HepG2 (cell line): ENCODE measurements around the gene FAT1. TPM values are rescaled to one million over a fixed set of nuclear protein-coding genes. Genes with fewer than 3 reads are reported as not detected.

ENCODE experiments used
- DNMT3B ChIP-seq: conservative IDR thresholded peaks from 2 replicates; pipeline ENCODE4 v1.6.1; 2016; ENCODE audit warnings: missing biosample characterization, control low read depth
- GLI4 ChIP-seq: sonication (generic); formaldehyde crosslinking; IDR thresholded peaks from 2 replicates; pipeline ENCODE4 v1.5.1; 2020; ENCODE audit warnings: missing genetic modification reagents, mild to moderate bottlenecking, moderate library complexity, borderline replicate concordance
- KAT2B ChIP-seq: fragments of 150-350 bp; IDR thresholded peaks from 2 replicates; pipeline ENCODE4 v1.6.1; 2014; ENCODE audit warnings: low read depth, low read length, borderline replicate concordance
- KDM5B ChIP-seq: sonication (generic); formaldehyde crosslinking; IDR thresholded peaks from 2 replicates; pipeline ENCODE4 v1.4.0; 2020; ENCODE audit warnings: missing genetic modification reagents, mild to moderate bottlenecking, borderline replicate concordance
- MTA1 ChIP-seq: sonication (generic); formaldehyde crosslinking; IDR thresholded peaks from 2 replicates; pipeline ENCODE4 v1.4.0; 2020; ENCODE audit warnings: missing genetic modification reagents, mild to moderate bottlenecking, borderline replicate concordance
- SIX4 ChIP-seq: sonication (generic); formaldehyde crosslinking; IDR thresholded peaks from 2 replicates; pipeline ENCODE4 v1.4.0; 2020; ENCODE audit warnings: missing genetic modification reagents
- XBP1 ChIP-seq: sonication (generic); formaldehyde crosslinking; IDR thresholded peaks from 2 replicates; pipeline ENCODE4 v1.5.0; 2020; ENCODE audit warnings: missing genetic modification reagents
- ZMYM4 ChIP-seq: sonication (generic); formaldehyde crosslinking; IDR thresholded peaks from 2 replicates; pipeline ENCODE4 v1.8.1; 2023; ENCODE audit warnings: mild to moderate bottlenecking, missing genetic modification reagents
- ZNF329 ChIP-seq: sonication (generic); formaldehyde crosslinking; IDR thresholded peaks from 2 replicates; pipeline ENCODE4 v1.9.0; 2021; ENCODE audit warnings: low read depth, mild to moderate bottlenecking, missing genetic modification reagents
- polyA plus RNA-seq, 8 experiments: library from polyadenylated mRNA; depleted of rRNA in 3 of 8; stranded (reverse) in 7 of 8; unstranded in 1 of 8; fragments of >200 nt; fragmentation: Illumina TruSeq in 4 of 8; extraction: Trizol in 4 of 8; gene quantifications; 2 replicates each; pipeline versions ENCODE4 v1.2.1 to v1.2.3, GENCODE V29; 2011 to 2016; ENCODE audit warnings: low read depth in 4 of 8, missing spikeins in 1 of 8, mixed read lengths in 1 of 8; ENCODE audit not compliant: insufficient read depth in 1 of 8
- total RNA-seq, 5 experiments: library from RNA; depleted of rRNA; stranded (reverse); fragments of >200 nt; fragmentation: Illumina TruSeq; extraction: Trizol; gene quantifications; 2 replicates each; pipeline ENCODE4 v1.2.3, GENCODE V29; 2016; ENCODE audit warnings: low read depth in 1 of 5
- TF ChIP-seq, protein P1 (sequence below): sonication (generic); formaldehyde crosslinking; IDR thresholded peaks from 2 replicates; pipeline ENCODE4 v1.9.0; 2021; ENCODE audit warnings: mild to moderate bottlenecking, missing genetic modification reagents
- TF ChIP-seq, protein P2 (sequence below): sonication (generic); formaldehyde crosslinking; conservative IDR thresholded peaks from 2 replicates; pipeline ENCODE4 v1.4.0; 2020; ENCODE audit warnings: missing genetic modification reagents
- TF ChIP-seq, protein P3 (sequence below): sonication (generic); formaldehyde crosslinking; IDR thresholded peaks from 2 replicates; pipeline ENCODE4 v1.5.0; 2020; ENCODE audit warnings: mild to moderate bottlenecking, missing genetic modification reagents, borderline replicate concordance

The FAT1 gene
- total and polyA plus RNA-seq, 2 of the 13 experiments (the other 11 are each of a cell fraction or from before 2014, with no cell fraction given), result 185 to 216 TPM

DNA sequence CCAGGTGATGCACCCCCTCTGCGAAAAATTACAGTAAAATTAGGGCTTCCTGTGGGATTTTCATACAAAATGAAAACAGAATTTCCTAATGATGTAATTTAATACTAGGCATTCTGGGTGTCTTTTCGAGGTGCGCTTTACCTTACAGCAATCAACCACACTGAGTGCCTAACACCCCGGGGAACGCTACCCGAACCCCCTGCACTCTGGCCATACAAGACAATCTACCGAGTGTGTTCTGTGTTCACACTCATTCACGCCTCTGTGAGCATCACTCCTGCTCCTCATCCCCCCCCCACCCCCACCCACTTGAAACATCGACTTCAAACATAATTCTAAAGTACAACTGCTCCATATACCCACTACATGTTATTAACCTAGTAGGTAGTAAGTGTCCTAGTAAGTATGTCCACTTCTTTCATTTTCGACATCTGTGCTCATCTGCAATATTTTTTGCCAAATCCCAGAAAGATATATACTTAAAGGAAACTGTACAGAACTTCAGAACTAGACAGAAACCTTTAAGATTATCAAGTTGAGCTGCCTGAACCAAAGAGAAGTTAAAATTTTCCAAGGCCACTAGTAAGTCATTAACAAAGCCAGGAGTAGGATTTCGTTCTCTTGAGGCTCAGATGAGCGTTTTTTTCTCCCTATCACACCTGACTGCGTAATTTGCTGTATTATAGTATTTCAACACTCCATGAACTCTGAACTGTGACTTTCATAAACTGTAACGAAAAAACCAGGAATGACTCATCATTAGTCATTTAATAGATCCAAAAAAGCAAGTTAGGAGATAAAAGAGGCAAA is 80.0 kb downstream of the FAT1 start (continued):
- no peak for TF ChIP-seq DNMT3B (CRISPR knock-in tag)
- no peak for TF ChIP-seq KAT2B
- TF ChIP-seq, protein P1, sequence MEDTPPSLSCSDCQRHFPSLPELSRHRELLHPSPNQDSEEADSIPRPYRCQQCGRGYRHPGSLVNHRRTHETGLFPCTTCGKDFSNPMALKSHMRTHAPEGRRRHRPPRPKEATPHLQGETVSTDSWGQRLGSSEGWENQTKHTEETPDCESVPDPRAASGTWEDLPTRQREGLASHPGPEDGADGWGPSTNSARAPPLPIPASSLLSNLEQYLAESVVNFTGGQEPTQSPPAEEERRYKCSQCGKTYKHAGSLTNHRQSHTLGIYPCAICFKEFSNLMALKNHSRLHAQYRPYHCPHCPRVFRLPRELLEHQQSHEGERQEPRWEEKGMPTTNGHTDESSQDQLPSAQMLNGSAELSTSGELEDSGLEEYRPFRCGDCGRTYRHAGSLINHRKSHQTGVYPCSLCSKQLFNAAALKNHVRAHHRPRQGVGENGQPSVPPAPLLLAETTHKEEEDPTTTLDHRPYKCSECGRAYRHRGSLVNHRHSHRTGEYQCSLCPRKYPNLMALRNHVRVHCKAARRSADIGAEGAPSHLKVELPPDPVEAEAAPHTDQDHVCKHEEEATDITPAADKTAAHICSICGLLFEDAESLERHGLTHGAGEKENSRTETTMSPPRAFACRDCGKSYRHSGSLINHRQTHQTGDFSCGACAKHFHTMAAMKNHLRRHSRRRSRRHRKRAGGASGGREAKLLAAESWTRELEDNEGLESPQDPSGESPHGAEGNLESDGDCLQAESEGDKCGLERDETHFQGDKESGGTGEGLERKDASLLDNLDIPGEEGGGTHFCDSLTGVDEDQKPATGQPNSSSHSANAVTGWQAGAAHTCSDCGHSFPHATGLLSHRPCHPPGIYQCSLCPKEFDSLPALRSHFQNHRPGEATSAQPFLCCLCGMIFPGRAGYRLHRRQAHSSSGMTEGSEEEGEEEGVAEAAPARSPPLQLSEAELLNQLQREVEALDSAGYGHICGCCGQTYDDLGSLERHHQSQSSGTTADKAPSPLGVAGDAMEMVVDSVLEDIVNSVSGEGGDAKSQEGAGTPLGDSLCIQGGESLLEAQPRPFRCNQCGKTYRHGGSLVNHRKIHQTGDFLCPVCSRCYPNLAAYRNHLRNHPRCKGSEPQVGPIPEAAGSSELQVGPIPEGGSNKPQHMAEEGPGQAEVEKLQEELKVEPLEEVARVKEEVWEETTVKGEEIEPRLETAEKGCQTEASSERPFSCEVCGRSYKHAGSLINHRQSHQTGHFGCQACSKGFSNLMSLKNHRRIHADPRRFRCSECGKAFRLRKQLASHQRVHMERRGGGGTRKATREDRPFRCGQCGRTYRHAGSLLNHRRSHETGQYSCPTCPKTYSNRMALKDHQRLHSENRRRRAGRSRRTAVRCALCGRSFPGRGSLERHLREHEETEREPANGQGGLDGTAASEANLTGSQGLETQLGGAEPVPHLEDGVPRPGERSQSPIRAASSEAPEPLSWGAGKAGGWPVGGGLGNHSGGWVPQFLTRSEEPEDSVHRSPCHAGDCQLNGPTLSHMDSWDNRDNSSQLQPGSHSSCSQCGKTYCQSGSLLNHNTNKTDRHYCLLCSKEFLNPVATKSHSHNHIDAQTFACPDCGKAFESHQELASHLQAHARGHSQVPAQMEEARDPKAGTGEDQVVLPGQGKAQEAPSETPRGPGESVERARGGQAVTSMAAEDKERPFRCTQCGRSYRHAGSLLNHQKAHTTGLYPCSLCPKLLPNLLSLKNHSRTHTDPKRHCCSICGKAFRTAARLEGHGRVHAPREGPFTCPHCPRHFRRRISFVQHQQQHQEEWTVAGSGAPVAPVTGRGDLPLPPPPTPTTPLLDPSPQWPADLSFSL (CRISPR knock-in tag), result no peak
- no peak for TF ChIP-seq GLI4 (CRISPR knock-in tag)
- TF ChIP-seq, protein P2, sequence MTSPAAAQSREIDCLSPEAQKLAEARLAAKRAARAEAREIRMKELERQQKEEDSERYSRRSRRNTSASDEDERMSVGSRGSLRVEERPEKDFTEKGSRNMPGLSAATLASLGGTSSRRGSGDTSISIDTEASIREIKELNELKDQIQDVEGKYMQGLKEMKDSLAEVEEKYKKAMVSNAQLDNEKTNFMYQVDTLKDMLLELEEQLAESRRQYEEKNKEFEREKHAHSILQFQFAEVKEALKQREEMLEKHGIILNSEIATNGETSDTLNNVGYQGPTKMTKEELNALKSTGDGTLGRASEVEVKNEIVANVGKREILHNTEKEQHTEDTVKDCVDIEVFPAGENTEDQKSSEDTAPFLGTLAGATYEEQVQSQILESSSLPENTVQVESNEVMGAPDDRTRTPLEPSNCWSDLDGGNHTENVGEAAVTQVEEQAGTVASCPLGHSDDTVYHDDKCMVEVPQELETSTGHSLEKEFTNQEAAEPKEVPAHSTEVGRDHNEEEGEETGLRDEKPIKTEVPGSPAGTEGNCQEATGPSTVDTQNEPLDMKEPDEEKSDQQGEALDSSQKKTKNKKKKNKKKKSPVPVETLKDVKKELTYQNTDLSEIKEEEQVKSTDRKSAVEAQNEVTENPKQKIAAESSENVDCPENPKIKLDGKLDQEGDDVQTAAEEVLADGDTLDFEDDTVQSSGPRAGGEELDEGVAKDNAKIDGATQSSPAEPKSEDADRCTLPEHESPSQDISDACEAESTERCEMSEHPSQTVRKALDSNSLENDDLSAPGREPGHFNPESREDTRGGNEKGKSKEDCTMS (CRISPR knock-in tag), result no peak
- no peak for TF ChIP-seq KDM5B (CRISPR knock-in tag)
- TF ChIP-seq MTA1 (CRISPR knock-in tag), result no peak
- TF ChIP-seq, protein P3, sequence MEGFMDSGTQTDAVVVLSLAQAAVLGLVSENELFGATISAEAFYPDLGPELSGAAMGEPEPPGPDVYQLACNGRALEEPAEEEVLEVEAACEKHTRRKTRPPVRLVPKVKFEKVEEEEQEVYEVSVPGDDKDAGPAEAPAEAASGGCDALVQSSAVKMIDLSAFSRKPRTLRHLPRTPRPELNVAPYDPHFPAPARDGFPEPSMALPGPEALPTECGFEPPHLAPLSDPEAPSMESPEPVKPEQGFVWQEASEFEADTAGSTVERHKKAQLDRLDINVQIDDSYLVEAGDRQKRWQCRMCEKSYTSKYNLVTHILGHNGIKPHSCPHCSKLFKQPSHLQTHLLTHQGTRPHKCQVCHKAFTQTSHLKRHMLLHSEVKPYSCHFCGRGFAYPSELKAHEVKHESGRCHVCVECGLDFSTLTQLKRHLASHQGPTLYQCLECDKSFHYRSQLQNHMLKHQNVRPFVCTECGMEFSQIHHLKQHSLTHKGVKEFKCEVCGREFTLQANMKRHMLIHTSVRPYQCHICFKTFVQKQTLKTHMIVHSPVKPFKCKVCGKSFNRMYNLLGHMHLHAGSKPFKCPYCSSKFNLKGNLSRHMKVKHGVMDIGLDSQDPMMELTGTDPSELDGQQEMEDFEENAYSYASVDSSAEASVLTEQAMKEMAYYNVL, result 0 out of 2 replicates have a peak, but pooled peaks have one; percentile 56
- TF ChIP-seq ZNF329 (CRISPR knock-in tag), result no peak
- TF ChIP-seq ZMYM4 (CRISPR knock-in tag), result no peak
- peak; percentile 86; the same call in 1 of the 2 replicates for TF ChIP-seq SIX4 (CRISPR knock-in tag)
- 0 out of 2 replicates have a peak, but pooled peaks have one; percentile 53 for TF ChIP-seq XBP1
